HG02840 (cell line): Measurements from ENCODE around the gene ECE1.

Experiments
- ATAC-seq: cut with Tn5 transposase; IDR thresholded peaks from one replicate; pipeline ENCODE4 v1.9.1; 2021; ENCODE audit warnings: mild to moderate bottlenecking, moderate library complexity, moderate number of reproducible peaks; ENCODE audit not compliant: unreplicated experiment, low FRiP score

ECE1 gene

DNA sequence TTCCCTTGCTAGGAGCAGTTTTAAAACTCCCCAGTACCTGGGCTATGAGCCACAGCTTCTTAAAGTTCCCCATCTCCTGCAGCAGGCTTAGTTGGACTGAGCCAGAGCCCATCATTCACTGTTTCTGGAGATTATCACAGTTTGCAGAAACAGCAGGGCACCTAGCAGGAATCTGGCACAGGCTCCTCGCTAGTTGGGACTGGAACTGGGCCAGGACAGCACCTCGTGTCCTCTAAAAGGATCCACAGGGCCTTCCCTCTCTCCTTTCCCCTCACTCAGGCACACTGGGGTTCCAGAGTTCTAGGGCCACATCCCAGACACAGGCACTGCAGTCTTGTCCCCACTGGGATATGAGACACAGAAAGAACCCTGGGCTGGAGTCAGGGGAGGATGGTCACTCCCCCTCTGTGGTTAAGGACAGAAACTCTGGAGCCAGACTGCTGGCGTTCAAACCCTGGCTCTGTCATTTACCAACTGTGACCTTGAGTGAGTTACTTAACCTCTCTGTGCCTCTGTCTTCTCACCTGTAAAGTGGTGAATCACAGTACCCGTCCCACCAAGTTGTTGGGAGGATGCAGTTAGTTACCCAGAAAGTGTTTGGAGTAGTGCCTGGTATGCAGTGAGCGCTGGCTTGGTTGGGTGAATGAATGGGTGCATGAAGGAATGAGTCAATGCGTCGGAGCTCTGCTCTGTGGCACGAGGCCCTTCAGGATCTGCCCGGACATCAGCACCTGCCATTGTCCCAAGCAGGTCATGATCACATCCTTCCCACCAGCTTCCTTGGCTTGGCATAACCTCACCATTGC is 18.8 kb upstream of the ECE1 start:
- ATAC-seq, result no peak

DNA sequence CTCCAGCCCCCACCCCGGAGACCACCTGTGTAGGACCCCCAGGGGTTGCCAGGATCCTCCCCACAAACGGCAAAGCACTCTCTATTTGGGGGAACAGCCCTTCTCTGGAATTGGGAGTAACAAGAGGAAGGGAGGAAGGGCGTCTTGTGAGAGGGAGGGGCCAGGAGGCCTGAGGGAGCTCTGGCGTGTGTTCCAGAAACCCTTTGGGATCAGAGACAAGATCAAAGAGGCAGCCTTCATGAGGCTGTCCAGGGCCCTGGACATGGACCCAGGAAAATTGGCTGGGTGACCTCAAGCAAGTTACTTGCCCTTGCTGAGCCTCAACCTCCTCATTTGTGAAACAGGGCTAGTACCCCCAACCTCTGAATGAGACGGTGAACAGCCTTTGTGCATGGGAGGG is 18.1 kb upstream of the ECE1 start:
- ATAC-seq, result no peak

DNA sequence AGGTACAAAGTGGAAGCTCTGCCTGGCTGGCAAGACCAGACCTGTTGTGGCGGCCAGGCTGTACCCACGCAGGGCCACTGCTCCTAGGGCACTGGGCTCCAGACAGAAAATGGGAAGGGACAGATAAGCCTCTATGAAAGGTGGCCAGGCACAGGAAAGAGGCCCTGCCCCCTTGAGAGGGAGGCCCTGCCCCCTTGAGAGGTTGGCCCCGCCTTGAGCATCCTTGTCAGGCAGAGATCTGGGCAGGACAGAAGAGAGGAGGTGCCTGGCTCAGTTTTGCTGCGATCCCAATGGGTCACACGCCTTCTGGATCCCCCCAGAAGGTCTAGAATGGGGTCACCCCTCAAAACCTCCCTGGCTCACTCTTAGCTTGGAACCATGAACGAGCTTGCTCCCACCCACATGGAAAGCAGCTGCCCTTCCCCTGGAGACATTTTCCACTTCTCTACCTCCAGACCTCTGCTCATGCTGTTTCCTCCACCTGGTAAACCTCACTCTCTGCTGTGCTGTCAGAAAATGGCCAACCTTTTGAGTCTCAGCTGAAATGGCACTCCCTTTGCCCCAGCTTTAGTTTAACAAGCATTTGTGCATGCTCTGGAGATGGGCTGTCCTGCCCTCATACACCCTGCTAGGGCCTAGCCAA is 17.5 kb upstream of the ECE1 start:
- ATAC-seq, result no peak

DNA sequence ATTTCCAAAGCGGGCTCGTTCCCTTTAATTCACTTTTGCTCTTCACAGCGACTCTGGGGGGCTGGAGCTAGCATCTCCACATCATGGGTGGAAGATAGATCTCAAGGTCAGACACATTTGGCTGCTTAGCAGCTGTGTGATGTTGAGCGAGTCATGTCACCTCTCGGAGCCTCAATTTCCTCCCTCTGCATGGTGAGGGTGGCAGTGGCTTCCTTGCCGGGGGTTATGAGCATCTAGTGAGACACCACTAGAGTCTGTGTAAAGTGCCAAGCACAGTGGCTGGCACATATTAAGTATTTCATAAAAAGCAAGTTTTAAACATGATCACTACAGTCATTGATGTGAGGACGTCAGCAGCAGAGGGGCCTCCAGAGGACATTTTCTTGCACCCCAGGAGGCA is 16.9 kb upstream of the ECE1 start:
- ATAC-seq, result no peak

DNA sequence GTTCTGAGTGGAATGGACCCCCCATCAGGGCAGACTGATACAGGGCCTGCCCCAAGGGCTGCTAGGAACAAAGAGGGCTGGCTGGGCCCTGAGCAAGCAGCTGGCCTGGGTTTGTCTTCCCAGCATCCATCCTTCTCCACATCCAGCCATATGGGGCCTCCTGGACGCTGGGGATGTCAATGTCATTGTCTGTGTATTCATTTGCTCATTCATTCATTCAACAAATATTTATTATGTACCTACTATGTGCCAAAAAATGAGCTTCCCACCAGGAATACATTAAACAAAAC is 15.6 kb upstream of the ECE1 start:
- ATAC-seq, result no peak

DNA sequence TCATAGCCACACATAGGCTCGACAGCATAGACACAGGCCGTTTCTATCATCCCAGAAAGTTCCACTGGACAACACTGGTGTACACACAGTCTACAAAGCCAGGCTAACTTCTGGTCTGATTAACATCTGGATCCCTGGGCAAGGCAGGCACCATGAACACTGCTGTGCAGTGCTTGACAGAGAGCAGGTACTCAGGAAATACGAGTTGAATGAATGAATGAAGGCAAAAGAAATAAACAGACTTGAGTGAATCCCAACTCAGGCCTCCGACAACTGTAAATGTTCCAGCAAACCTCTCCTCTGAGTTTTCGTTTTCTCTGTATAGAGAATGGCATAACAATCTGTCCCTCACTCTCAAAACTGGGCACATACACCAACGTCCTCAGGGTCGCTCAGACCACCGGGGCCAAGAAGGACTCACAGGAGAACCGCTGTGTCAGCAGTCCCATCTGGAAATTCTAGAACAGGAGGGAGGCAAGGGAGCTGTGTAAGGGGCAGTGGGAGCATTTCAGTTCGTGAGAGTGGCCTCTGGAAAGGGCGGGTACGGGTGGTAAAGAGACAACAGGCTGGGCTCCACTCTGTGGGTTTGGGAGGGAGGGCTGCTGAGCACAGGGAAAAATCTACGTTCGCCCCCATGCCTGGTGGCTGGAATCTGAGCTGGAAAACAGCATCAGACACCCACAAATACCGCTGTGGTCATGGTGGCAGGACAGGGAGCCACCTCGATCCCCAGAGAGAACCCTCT is 15.1 kb upstream of the ECE1 start:
- ATAC-seq, result no peak

DNA sequence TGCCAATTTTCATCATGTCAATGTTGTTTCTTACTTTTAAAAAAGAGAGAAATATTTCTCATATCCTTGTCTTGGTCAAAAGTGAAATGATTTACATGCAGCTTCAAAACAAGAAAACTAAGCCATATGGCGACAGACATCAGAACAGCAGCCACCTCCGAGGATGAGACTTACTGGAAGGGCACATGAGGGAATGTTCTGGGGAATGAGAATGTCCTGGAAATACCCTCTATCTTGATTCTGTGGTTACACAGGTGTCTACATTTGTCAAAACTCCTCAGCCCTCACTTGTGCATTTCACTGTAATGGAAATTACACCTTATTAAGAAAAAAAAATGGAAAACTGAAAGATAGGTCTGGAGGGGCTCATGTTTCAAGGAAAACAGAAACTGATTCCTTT is 14.2 kb upstream of the ECE1 start:
- ATAC-seq, result no peak

DNA sequence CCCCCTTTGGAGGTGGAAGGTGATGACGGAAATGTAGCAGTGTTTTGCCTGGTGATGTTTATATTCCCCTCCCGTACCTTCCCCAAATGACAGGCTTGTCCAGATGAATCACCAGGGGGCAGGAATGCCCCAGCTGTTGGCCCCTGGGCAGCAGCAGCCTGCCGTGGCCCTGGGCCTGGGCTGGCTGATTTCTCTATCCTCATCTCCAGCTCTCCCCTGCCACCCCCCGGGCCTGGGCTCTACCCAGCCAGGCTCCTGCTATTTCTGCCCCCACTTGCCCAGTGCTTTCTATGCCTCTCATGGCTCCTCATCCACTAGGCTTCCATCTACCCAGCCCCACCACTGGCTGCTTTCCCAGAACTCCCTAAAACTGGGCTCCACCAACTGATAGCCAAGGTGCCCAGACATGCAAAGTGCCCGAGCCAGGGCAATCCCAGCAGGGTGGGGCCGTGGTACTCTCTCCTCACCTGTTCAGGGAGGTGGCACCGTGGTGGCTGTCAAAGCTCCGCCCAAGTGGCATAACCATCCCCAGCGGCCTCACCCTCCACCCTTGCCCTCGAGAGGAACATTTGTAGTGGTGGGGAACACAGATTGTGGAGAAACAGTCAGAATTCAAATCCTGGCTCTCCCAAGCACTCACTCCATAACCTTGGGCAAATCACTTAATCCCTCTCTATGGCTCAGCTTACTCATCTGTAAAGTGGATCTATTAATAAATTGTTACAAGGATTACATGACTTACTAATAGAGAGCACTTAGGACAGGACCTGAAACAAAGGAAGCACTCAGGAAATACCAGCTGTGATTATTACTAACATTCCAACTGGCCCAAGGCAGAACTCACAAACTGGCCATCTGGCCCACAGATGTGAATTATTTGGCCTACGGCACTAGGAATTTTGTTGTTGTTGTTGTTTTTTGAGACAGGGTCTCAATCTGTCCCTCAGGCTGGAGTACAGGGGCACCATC is 12.8 kb upstream of the ECE1 start:
- ATAC-seq, result no peak

DNA sequence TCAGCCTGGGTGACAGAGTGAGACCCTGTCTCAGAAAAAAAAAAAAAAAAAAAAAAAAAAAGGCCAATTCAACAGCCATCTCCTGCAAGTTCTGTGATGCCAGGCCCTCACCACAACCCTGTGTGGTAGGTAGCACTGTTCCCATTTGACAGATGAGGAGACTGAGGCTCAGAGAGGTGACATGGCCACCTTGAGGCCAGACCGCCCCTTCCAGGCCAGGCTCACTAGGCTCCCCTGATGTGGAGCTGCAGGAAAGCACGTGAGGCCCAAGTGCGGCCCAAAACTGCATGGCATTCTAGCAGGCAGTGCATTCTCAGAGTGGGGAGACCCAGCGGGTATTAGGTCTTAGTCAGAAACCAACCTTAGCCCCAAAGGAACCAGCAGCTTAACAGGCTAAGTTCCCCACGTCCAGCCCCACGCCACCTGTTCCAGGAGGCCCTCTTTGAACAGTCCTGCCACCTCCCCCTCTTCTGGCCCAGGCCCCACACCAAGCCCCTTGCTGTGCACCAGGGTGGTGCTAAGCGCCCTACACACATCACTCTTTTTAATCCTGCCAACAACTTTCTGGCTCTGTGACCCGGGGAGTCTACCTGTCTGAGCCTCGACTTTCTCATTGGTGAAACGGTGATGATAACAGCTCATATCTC is 11.7 kb upstream of the ECE1 start:
- ATAC-seq, result no peak

DNA sequence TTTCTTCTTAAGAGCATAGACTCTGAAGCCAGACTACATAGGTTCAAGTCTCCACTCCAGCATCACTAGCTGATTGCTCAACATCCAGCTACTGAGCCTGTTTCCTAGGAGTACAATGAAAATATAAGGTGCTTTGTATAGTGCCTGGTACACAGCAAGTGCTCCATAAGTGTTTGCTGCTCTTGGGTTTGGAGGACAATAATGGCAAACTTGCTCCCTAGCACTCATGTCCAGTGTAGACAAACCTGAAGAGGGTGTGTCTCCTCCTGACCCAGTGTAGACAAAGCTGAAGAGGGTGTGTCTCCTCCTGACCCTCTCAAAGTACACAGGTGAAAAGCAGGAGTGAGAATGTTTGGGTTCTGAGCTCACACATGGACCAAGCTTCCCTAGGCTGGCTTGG is 10.5 kb upstream of the ECE1 start:
- ATAC-seq, result no peak

DNA sequence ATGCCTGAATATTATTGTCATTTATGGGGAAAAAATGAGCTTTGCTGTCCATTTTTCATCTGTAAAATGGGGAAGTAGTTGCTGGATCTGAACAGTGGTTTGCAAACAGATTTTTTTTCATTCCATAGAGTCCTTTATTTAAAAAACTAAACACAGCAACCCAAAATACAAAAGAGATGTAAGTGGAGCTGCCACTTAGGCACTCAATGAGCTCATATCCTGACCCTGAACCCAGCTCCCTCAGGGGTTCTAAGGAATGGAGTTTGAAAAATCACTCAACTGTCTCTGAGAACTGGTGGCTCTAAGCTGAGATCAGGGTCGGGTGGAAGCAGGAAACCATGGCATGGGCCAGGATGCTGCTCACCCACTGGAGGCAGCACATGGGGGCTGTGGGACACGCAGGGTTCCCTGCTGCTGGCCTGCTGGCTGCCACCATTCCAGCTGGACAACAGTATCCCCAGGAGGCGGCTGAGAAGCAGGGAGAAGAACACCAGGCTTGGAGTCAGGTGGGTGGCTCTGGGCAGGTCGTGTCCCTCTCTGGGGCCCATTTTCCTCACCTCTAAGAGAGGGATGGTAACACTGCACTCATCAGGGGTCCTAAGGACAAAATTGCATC is 9.6 kb upstream of the ECE1 start:
- no peak for ATAC-seq

DNA sequence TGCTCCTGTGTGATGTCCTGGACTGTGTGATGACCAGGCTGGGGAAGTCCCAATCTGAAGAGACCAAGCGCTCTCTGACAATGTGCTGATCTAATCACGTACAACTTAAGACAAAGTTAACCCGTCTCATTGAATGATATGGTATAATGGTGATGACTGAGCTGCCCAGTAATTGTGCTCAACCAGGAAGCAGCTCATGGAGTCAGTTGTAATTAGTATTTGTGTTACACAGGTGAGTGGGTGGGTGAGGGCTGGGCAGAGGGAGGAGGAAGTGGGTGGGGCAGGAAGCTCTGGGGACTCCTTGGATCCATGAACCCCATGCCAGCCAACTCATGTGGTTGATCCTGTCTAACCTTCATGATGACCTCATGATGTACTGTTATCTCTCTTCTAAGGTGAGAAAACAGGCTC is 8.7 kb upstream of the ECE1 start:
- no peak for ATAC-seq

DNA sequence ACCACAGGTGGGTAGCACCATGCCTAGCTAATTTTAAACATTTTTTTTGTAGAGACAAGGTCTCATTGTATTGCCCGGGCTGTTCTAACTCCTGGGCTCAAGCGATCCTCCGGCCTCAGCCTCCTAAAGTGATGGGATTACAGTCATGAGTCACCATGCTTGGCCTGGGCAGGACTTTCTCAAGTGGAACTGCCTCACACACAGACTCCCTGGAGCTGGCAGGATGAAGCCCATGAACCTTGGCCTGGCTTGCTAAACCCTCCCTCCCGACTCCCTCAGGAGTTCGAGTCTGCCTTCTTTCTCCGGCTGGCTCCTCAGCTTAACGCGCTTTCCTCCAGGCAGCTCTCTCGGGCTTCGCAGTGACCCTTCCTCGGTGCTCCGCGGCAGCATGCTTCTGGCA is 7.7 kb upstream of the ECE1 start:
- no peak for ATAC-seq

DNA sequence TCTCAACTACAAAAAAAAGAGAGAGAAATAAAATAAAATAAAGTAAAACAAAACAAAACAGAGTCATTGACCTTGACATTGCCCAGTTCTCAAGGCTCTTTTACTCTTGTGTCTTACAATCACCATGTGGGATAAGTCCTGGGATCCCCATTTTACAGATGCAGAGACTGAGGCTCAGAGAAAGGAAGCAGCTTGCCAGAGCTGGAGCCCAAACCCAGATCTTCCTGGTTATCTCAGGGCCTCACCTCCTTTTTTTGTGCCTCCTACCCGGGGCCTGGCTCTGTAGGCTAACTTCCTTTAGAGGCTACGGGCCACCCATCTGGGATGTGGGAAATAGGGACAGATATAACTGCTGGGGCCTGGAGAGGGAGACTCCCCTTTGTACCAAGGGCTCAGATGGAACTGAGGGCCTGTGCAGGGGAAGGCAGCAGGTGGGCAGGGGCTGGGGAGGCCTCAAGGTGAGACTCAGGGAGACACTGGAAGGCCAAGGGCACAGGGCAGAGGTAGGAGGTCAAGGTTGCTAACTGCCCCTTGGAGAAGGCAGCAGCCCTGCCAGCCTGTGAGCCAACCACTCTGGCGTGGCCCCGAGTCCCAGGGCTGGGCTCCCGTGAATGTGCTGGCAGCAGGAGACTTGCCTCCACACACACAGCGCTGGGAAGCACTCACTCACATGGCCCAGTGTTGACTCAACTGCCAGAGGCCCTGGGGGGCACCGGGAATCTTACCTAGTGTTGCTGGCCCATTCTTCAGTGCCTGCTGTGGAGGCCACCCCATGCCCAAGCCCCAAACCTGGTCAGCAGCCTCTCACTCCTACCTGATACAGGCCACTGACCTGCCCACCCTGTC is 6.5 kb upstream of the ECE1 start:
- no peak for ATAC-seq

DNA sequence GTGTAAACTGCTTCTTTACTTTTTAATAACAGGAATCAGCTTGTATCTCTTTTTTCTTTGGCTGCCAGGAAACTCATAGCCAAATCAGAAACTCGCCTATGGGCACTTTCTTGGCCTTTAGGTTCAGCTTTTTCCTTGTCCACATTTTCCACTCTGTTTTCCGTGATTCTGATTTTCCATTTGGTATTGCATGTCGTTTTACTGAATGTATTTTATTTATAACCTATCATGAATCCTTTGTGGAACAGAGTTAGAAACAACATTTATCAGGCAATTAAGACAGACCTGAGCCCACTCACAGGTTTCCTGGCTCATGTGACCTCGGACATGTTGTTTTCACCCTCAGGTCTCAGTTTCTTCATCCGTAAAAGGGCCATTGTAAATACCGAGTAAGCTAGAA is 5.3 kb upstream of the ECE1 start:
- ATAC-seq, result no peak

DNA sequence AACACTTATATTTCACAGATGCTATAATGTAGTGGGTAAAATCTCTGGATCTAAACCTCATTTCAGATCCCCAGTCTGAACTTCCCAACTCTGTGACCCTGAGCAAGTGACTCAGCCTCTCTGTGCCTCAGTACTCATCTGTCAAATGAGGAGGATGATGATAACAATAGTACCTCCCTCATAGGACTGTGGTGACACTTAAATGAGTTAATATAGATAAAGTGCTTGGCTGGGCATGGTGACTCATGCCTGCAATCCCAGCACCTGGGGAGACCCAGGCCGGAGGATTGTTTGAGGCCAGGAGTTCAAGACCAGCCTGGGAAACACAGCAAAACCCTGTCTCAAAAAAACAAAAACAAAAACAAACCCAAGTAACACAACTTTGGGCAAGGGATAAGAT is 4.7 kb upstream of the ECE1 start:
- ATAC-seq, result peak; percentile 8

DNA sequence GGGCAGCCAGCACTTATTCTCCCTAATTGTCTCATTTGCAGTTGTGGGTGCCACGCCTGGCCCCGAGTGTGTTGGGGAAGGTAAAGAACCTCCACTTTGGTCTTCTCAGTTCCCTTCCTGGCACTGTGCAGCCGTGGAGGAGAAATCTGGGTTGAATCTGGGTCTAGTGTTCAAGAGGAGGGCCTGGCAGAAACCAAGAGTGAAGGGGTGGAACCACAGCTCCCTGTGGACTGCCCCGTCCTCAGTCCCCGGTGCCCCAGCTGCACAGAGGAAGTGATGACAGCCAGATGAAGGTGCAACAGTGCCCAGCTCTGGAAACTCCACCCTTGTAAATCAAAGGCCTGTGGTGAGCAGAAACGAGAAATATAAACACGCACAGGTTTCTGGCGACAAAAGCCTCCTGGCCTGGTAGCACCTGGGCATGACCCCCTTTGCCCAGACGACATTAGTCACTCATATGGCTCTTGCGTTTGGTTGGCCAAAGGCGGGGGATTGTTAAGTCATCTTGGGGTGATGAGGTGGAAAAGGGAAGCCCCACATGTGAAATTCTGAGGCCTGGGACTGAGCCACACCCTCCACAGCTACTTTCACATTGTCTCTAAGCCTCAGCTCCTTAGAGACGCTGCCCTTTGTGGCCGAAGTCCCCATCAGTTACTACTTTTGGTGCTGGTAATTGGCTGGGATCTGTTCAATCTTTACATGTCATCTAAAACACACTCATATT is 4.2 kb upstream of the ECE1 start:
- peak; percentile 48 for ATAC-seq

DNA sequence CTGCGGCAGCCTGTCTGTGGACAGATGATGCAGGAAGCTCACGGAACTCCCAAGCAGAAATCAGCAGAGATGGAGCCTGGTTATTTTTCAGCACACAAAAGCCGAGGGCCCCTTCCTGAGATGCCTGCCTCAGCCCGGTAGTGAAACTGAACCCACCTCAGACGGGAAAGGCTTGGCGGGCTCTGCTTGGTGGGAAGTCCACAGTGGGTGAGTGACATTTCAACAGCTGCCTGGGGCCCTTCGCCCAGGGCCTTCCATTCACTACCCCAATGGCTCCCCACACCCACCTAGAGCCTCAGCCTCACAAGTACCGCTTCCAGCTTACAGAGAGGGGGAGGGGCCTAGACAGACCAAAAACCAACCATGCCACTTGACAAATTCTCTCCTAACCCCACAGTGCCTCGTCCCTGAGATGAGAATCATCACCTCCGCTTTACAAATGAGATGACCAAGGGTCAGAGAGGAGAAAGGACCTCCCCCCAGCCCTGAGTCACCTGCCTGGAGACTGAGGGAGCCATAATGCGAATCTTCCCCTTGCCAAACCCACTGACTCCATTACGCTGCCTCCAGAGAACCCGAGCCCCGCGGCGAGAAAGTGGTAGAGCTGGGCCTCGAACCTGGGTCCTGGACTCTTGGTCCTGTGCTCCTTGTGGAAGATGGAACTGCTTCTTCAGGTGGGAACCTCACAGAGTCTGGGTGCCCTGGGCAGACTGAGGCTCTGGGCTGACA is 3.4 kb upstream of the ECE1 start:
- peak; percentile 15 for ATAC-seq
